HEK293T (cell line): ENCODE data around the gene RPS21.

Source experiments
- BHLHE40 ChIP-seq: fragments of 450-650 bp; IDR thresholded peaks from 2 replicates; pipeline ENCODE4 v1.6.1; 2016; ENCODE audit warnings: mild to moderate bottlenecking, moderate library complexity, borderline replicate concordance
- HDGF ChIP-seq: fragments of 450-650 bp; IDR thresholded peaks from 2 replicates; pipeline ENCODE4 v1.6.1; 2017; ENCODE audit warnings: antibody characterized with exemption, borderline replicate concordance

DNA sequence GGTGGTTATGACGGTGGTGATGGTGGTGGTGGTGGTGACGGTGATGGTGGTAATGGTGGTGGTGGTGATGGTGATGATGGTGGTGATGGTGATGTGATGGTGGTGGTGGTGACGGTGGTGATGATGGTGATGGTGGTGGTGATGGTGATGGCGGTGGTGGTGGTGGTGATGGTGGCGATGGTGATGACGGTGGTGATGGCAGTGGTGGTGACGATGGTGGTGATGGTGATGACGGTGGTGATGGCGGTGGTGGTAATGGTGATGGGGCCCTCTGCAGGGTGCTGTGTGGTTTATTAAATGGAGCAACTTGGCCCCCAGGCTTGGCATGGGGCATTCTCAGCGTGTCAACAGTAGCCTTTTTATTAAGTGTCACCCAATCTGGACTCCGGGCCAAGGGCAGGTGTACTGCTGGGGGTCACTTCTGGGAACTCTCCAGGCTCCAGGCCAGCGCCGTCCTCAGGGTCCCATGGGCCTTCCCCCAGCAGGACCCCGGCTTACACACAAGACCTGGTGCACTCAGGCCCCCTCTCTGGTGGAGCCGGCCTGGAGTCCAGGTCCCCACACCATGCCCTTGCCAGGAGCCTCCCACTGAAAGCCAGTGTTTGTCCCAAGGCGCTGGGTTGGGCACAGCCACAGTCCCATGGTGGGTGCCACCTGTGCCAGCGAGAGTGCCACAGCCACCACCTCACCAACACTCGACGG is 11.4 kb downstream of the RPS21 start:
- no peak for TF ChIP-seq HDGF
- TF ChIP-seq BHLHE40 = no peak
